NCI-H2227 (cell line): ENCODE data around the gene THSD7A.

Experiments
- DNase-seq: peaks from one replicate; lab custom pipeline; 2025; ENCODE audit not compliant: unreplicated experiment; lab: John Stamatoyannopoulos, UW

Gene THSD7A

GRCh38 chr7:11638011-11638774 is 193.8 kb downstream of the THSD7A start:
- no peak for DNase-seq

DNA sequence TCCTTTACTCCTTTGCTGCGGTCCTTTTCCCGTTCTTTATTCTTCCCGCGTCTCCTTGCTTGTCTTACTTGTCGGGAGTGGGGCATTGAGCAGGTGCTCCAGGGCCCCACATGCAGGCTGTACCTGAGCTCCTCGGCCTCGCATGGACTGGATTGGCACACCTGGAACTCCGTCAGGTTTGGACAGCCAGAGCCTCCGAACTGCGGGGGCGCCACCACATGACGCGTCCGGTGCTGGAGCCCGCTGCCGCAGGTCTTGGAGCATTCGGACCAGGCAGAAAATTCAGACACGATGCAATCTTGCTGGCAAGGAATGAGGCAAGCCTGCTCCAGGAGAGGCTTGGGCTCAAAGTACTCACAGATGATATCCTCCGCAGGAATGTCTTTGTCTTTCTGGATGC is 195.7 kb downstream of the THSD7A start:
- no peak for DNase-seq

- peak; percentile 17 for DNase-seq
Observed at GRCh38 chr7:11633310-11633709, 198.7 kb downstream of the THSD7A start.

DNA sequence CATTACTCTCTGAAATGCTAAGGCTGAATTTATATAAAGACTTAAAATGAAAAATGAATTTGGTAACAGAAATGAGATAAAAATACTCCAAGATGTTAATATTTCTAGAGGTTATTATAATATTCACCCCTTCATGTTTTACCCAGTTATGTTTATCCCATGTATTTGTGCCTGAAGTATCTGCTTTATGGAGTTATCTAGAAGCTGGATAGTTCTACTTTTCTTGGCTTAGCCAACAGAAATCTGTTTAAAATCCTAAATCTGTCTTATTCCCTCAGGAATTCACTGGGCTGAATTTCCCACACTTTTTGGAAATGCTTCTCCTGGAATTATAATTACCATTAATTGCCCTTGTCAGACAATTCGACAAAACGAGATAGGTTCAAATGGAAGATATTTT is 201.6 kb downstream of the THSD7A start:
- DNase-seq = no peak

DNA sequence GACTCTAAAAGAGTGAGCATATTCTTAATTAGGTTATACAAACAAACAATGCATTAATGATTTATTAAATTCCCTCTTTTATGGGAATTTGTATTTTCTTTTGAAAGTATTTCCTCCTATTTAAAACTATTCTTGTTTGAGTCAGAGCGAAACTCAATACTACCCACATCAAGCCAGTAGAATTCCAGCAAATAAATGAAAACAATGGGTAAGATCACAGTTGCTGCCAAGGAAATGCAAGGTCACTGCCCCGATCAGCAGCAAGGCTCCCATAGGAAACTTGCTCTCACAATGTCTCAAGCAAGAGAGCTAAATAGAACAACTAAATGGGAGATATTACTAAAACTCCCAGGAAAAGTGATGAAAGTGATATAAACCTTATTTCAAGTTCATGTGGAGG is 206.3 kb downstream of the THSD7A start:
- no peak for DNase-seq

- DNase-seq = no peak
Observed at GRCh38 chr7:11623093-11623678, 208.8 kb downstream of the THSD7A start.

GRCh38 chr7:11620406-11621253 is 211.4 kb downstream of the THSD7A start:
- DNase-seq = no peak

GRCh38 chr7:11616466-11616865 is 215.5 kb downstream of the THSD7A start:
- DNase-seq = no peak

- no peak for DNase-seq
Observed at GRCh38 chr7:11615174-11615573, 216.8 kb downstream of the THSD7A start.

DNA sequence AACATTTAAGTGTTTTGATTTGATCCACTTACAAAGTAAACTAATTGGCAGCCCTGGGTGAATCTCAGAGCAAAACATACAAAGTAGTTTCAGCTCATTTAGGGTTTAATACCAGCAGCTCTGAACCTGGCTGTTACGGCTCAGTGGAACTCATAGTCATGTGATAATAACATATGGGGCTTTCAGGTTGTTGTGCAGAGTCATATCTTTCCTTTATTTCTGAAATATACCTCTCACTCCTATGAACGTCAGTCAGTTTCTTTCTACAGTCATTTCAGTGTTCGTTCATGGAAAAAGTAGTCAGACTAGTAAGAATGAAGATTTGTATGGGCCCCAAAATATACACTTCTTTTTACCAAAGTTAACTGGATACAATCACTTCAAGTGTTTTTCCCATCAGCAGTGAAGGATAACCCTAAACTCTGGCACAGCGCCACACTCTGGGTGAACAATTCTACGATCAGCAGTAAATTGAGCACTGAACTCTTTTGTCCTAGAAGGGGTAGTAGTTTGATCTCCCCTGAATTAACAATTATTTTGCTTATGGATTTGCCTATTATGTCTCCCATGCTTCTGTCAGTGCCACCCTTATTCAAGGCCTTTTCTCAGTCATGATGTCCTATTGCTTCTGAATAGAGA is 218.6 kb downstream of the THSD7A start:
- DNase-seq = peak; percentile 2

DNA sequence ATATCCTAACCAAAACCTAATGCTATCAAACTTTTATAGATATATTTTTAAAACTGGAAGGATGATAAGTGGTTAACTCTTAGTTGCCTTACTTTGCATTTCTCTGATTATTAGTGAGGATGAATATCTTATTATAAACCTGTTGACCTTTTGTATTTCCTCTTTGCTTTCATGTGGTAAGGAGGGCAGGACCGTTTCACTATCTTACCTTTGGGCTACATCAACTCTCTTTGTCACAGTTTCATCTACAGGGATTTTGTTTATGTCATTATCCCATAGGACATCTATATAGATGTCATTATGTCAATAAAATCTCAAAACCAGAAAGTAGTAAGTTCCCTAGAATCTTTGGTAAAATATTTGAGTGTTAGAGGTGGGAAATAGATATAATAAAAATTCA is 219.3 kb downstream of the THSD7A start:
- DNase-seq = no peak

GRCh38 chr7:11609096-11609670 is 222.8 kb downstream of the THSD7A start:
- no peak for DNase-seq

DNA sequence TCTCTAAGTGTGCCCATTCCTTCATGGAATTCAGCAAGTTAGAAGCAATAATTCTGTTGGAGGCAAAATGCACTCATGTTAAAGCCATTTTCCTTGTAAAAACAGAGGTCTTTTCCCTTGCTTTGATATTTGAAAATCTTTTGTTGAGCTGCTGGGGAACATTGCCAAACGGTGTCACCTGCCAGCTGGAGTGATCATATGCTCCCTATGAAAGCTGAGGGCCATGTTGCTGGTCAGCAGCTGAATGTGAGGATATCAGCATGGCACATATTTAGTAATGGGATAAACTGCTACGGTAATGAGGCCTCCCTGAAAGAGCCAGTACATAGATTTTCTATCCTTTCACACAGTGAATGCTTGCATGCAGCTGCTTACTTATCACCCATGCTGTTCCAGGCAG is 224.3 kb downstream of the THSD7A start:
- no peak for DNase-seq

DNA sequence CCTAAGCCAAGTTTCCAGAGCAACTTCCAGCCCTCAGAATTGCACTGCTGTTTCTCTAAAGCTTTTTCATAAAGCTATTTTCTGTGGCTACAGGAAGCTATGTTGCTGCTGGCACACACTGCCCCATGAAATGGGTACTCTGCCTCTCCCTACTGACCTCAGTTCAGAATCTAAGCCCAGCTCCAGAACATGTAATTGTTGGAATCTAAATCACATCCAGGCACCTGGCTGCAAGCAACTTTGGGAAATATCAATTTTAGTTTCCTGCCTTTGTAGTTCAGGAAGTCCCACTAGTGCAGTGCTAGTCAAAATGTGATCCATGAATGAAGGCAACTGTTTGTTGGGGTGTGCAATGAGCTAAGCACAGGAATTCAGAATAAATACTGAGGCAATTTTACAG is 226.2 kb downstream of the THSD7A start:
- no peak for DNase-seq

GRCh38 chr7:11604505-11604904 is 227.5 kb downstream of the THSD7A start:
- no peak for DNase-seq

DNA sequence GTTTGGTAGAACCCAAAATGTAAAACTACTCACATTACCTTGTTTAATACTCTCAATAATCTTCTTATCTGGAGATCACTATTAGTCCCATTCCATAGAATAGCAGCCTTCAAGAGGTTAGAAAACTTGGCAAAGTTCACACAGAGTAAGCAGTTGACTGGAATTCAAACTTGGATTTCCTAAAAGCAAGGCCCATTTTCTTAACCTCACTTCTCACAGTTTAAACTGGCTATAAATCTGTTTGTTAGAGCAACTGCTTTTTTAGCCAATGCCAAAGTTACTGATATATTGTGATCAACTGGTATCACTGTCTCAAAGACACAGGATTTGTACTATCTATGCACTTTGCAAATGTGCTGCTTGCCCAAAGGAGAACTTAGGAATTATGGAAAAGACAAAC is 230.2 kb downstream of the THSD7A start:
- no peak for DNase-seq

DNA sequence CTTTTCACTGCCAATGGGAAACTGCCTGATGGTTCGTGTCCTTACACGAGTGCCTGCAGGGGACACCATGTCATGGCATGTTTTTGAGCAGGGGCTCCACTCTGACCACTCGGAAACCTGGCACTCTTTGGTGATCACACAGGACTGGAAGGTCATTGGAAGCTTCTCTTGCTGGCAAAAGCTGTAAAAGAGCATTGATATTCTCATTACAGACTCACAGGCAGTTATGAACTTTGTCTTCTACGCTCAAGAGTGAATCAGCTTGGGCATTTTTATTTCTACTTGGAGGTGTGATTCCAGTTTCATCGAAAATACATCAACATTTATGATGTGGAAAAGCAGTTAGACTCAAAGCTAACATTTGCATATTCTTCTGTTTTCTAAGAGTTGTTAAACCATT is 238.7 kb downstream of the THSD7A start:
- no peak for DNase-seq

DNA sequence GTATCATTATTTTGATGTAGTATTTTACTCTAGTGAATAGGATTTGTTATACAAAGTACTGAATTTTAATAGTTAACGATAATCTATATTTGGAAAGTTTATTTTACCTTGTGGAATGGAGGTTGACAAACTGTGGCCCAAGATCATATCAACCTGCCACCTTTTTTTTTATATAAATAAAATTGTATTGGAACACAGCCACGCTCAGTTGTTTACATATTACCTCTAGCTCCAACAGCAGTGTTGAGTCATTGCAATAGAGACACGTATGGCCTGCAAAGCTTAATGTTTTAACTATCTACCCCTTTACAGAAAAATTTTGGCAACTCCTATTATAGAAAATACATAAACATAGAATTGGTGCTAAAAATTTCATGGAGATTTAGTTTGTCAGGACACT is 239.3 kb downstream of the THSD7A start:
- no peak for DNase-seq

DNA sequence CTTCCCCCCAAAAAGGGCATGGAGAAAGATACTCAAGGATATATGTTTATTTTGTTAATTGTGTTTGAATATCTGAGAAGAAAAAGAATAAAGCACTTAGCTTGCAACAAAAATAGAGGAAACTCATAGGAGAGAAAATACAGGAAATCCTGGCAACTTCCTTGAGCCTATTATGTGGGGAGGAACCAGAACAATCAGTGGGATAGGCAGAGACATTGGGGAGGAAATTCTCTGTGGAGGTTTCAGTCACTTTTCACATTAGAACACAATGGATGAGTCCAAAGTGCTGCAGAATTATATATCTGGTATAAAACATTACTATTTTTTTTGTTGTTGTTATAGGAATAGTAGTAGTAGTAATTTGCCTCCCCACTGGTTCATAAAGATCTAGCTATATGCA is 240.1 kb downstream of the THSD7A start:
- DNase-seq = no peak

GRCh38 chr7:11591055-11591633 is 240.9 kb downstream of the THSD7A start:
- DNase-seq = no peak

DNA sequence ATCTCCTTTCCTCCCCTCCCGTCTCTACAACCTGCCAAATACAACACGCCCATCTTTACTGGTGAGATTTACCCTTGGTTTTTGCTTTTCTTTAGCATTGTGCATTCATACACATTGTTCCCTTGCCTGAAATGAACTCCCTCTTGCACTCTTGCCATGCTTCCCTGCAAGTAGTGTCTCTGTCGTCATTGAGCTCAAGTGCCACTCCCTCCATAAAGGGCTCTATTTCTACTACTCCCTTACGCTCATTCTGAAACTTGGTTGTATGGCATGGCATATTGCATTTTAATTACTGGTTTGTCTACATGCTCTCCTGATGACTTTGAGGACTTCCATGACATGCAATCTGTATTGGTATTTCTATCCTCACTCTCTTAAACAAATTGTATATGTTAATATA is 242.7 kb downstream of the THSD7A start:
- DNase-seq = no peak
